ENCODE measurements around the gene MCHR2. TPM values are rescaled to one million over a fixed set of nuclear protein-coding genes. Genes with fewer than 3 reads are reported as not detected.

Gene MCHR2
- total RNA-seq, 4 donors from 2014 or later = not detected

DNA sequence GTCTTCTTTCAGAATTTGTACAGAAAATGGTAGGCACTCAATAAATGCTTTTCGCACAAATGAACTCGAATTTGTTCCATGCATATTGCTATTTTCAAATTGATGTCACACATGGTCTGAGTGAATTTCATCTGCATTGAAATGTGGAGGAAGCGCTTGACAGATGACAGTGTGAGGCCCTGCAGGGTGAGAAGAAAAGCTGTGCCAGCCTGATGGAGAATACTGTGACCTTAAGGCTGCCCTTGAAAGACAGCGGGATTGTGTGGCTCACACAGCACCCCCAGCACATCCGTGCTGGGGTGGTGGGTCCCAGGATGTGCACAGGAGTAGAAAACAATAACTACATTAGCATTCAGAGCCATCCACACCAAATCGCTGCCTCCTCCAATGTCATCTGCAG lies 14.8 kb upstream of the MCHR2 start:
- 87 to 92% methylated on average over 6 of the region's 6 CpGs for WGBS, 2 donors
- no peaks in the 10 kb centered on the region for H3K27me3 ChIP-seq
- TF ChIP-seq CTCF (IDR thresholded peaks at IDR 0.05) (no peak), POLR2A (IDR thresholded peaks at IDR 0.05) (no peak)
- no peaks in the 10 kb centered on the region for H3K9me3 ChIP-seq
- peaks cover 0 to 7% of the 10 kb centered on the region in 2 donors for H3K4me1 ChIP-seq
- DNase-seq = no peak
- H3K36me3 ChIP-seq = no peaks in the 10 kb centered on the region
- intact Hi-C loops (cut with DNase I) = no loop called here
- H3K27ac ChIP-seq = no peak overlapping the region
- no peak overlapping the region for H3K4me3 ChIP-seq (replicated peaks in 1 of 3)

- no peaks in the 10 kb centered on the region for H3K4me1 ChIP-seq
- TF ChIP-seq POLR2A (IDR thresholded peaks at IDR 0.05) (no peak), CTCF (IDR thresholded peaks at IDR 0.05) (peak; percentile 60 to 93 (median 76))
- DNase-seq = peak; percentile 41 to 54
- no peaks in the 10 kb centered on the region for H3K36me3 ChIP-seq
- H3K4me3 ChIP-seq (replicated peaks in 1 of 3) = no peak overlapping the region
- WGBS, 2 donors = 0 to 1% methylated on average over 3 of the region's 3 CpGs
- H3K27me3 ChIP-seq = no peaks in the 10 kb centered on the region
- intact Hi-C loops (cut with DNase I) = no loop called here
- H3K27ac ChIP-seq = no peak overlapping the region
- H3K9me3 ChIP-seq = no peaks in the 10 kb centered on the region
Measured at GRCh38 chr6:100001915-100002388, 7.9 kb upstream of the MCHR2 start.

DNA sequence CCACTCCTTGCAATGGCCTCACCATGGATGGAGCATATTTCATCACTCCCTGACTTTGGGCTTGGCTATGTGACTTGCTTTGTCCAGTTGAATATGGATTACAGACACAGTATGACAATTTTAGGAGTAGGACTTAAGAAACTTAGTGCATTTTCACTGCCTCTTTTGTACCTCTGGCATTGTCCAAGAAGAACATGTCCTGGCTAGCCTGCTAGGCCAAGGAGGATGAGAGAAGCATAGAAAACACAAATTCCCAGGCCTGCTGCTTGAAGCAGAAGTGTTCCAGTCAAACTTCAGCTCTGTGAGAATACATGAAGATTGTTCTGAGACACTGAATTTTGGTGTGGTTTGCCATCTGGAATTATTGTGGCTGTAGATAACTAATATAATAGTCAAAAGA lies 3.1 kb upstream of the MCHR2 start:
- H3K27ac ChIP-seq = no peak overlapping the region
- no peak overlapping the region for H3K4me3 ChIP-seq (replicated peaks in 1 of 3)
- peaks cover 0 to 9% of the 10 kb centered on the region in 2 donors for H3K4me1 ChIP-seq
- no peak for TF ChIP-seq POLR2A (IDR thresholded peaks at IDR 0.05)
- no peak for TF ChIP-seq CTCF (IDR thresholded peaks at IDR 0.05)
- no peaks in the 10 kb centered on the region for H3K9me3 ChIP-seq
- no peak for DNase-seq
- no peaks in the 10 kb centered on the region for H3K36me3 ChIP-seq
- H3K27me3 ChIP-seq = no peaks in the 10 kb centered on the region
- intact Hi-C loops (cut with DNase I) = no loop called here

GRCh38 chr6:99995916-99996315 lies 1.9 kb upstream of the MCHR2 start:
- Histone ChIP-seq H3K27ac (no peak overlapping the region), H3K4me1 (peaks cover 0 to 9% of the 10 kb centered on the region in 2 donors), H3K9me3 (no peaks in the 10 kb centered on the region), H3K4me3 (replicated peaks in 1 of 3) (no peak overlapping the region), H3K27me3 (no peaks in the 10 kb centered on the region), H3K36me3 (no peaks in the 10 kb centered on the region)
- 70 to 80% methylated on average over 1 of the region's 1 CpG for WGBS, 2 donors
- no peak for TF ChIP-seq CTCF (IDR thresholded peaks at IDR 0.05)
- TF ChIP-seq POLR2A (IDR thresholded peaks at IDR 0.05) = no peak
- intact Hi-C loops (cut with DNase I) = no loop called here
- DNase-seq = no peak

DNA sequence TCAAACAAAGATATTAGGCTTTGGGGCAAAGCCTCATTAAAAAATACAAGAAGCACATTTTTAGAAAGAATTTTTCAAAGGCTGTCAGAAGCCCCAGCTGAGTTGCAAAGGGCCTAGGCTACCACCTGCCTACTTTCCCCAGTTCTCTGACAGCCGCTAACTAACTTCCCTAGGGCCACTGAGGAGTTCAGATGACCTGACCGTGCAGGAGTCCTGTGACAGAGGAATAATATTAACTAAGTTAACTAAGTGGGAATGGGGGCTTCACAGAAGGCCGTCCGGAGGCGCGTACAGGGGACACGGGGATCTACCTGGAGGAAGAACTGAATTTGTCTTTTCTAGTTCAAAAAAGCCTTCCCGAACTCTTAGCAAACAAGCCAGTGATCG lies 884 bp downstream of the MCHR2 start:
- H3K27me3 ChIP-seq = no peaks in the 10 kb centered on the region
- no peak for TF ChIP-seq POLR2A (IDR thresholded peaks at IDR 0.05)
- TF ChIP-seq CTCF (IDR thresholded peaks at IDR 0.05) = no peak
- 21% methylated on average over 9 of the region's 9 CpGs for WGBS, 2 donors
- no peaks in the 10 kb centered on the region for H3K9me3 ChIP-seq
- H3K4me1 ChIP-seq = peaks cover 0 to 9% of the 10 kb centered on the region in 2 donors
- H3K4me3 ChIP-seq (replicated peaks in 1 of 3) = no peak overlapping the region
- H3K27ac ChIP-seq = no peak overlapping the region
- no peak for DNase-seq
- intact Hi-C loops (cut with DNase I) = no loop called here
- no peaks in the 10 kb centered on the region for H3K36me3 ChIP-seq

Data from thyroid gland (tissue), 4 donors.